Measurements from ENCODE around the gene PANK1. TPM values are rescaled to one million over a fixed set of nuclear protein-coding genes. Genes with fewer than 3 reads are reported as not detected.

PANK1 gene
- total and polyA plus RNA-seq, 2 of the 8 experiments (the other 6 are each of a cell fraction or from before 2014, with no cell fraction given), result 18.5 to 40.4 TPM

DNA sequence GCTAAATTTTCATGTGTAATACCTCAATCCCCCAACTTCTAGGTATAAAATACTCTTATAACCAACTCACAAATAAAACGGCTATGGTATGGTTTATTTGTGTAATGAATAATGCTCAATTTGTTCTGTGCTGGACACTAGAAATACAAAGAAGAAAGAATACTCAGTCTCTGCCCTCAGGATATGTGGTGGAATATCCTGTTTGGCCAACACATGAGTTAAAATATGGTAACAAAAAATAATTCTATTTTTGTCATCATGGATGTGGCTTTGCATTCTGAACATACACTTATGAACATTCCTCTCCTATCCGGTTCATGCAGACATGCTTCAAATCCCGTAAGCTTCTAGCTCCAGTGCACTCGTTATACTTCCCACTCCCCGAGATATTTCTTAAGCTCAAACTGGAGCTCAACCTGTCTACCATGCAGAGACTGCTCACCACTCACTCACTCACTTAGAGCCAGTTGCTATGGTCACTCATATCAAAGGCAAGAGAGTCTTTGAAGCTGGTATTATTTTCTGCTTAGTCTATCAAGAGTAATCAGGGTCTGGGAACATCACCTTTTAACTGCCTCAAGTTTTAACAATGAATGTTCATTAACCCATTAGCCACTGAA is 55.8 kb downstream of the PANK1 start (continued):
- TF ChIP-seq FOSL1 (IDR thresholded peaks at IDR 0.05; ENCODE audit: insufficient read depth, low read depth, low read length) (no peak), KDM1A (IDR thresholded peaks at IDR 0.05; ENCODE audit: borderline replicate concordance, low read length) (no peak), TEAD4 (IDR thresholded peaks at IDR 0.05; ENCODE audit: low read depth, low read length) (no peak), TCF12 (IDR thresholded peaks at IDR 0.05; ENCODE audit: low read depth, low read length) (no peak)

All from H1 (cell line).